Tibial artery (tissue), 4 donors: ENCODE data around the gene RBMX.

Experiments
- DNase-seq, 2 donors: peaks; one replicate each; pipeline ENCODE4 v3.0.0-alpha.2; 2019
- H3K27ac ChIP-seq, 2 donors: fragments of 200-600 bp; sonication (generic) in 1 of 2; 1 replicate in 1 of 2; 2 replicates in 1 of 2; pipeline ENCODE4 v1.5.1; 2018 to 2019; ENCODE audit warnings: mild to moderate bottlenecking in 1 of 2
- H3K27me3 ChIP-seq, 2 donors: fragments of 200-600 bp; sonication (generic) in 1 of 2; one replicate each; pipeline versions ENCODE4 v1.5.1 to v1.6.0; 2016 to 2019
- H3K36me3 ChIP-seq, 3 donors: fragments of 200-600 bp; sonication (generic) in 2 of 3; one replicate each; pipeline ENCODE4 v1.5.1; 2016 to 2019; ENCODE audit warnings: mild to moderate bottlenecking in 2 of 3
- H3K4me1 ChIP-seq, 4 donors: fragments of 200-600 bp; sonication (generic) in 2 of 4; 1 replicate in 3 of 4; 2 replicates in 1 of 4; pipeline ENCODE4 v1.5.1; 2016 to 2019
- H3K4me3 ChIP-seq, 2 donors: fragments of 200-600 bp; sonication (generic) in 1 of 2; 1 replicate in 1 of 2; 2 replicates in 1 of 2; pipeline ENCODE4 v1.5.1; 2018 to 2019; ENCODE audit warnings: mild to moderate bottlenecking in 2 of 2
- H3K9me3 ChIP-seq, 3 donors: fragments of 200-600 bp; sonication (generic) in 1 of 3; one replicate each; pipeline ENCODE4 v1.5.1; 2016 to 2019
- intact Hi-C: fragments of 100-400 bp; cut with DNase I; formaldehyde crosslinking; loops from one replicate; pipeline ENCODE4 v1.15.0; 2023; ENCODE audit warnings: low total_unique reads
- TF ChIP-seq, protein P1 (sequence below), 2 experiments: fragments of 200-600 bp in 1 of 2; fragments of 450-650 bp in 1 of 2; IDR thresholded peaks; one replicate each; pipeline ENCODE4 v1.5.1; 2017 to 2019; ENCODE audit warnings: antibody characterized with exemption in 2 of 2, mild to moderate bottlenecking in 1 of 2, moderate library complexity in 1 of 2

The RBMX gene

GRCh38 chrX:136847874-136848273 lies 32.7 kb downstream of the RBMX start:
- Histone ChIP-seq H3K4me1 (no peaks in the 10 kb centered on the region), H3K27me3 (no peaks in the 10 kb centered on the region), H3K36me3 (peaks cover 21 to 32% (median 25%) of the 10 kb centered on the region in 3 donors), H3K9me3 (peaks cover 0 to 3% (median 0%) of the 10 kb centered on the region in 3 donors), H3K27ac (no peak overlapping the region), H3K4me3 (no peak overlapping the region)
- intact Hi-C loops: no loop called here
- TF ChIP-seq, protein P1, sequence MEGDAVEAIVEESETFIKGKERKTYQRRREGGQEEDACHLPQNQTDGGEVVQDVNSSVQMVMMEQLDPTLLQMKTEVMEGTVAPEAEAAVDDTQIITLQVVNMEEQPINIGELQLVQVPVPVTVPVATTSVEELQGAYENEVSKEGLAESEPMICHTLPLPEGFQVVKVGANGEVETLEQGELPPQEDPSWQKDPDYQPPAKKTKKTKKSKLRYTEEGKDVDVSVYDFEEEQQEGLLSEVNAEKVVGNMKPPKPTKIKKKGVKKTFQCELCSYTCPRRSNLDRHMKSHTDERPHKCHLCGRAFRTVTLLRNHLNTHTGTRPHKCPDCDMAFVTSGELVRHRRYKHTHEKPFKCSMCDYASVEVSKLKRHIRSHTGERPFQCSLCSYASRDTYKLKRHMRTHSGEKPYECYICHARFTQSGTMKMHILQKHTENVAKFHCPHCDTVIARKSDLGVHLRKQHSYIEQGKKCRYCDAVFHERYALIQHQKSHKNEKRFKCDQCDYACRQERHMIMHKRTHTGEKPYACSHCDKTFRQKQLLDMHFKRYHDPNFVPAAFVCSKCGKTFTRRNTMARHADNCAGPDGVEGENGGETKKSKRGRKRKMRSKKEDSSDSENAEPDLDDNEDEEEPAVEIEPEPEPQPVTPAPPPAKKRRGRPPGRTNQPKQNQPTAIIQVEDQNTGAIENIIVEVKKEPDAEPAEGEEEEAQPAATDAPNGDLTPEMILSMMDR (IDR thresholded peaks at IDR 0.05): no peak
- no peak for DNase-seq

GRCh38 chrX:136839196-136839595 lies 41.3 kb downstream of the RBMX start:
- peaks cover 0 to 10% (median 0%) of the 10 kb centered on the region in 3 donors for H3K36me3 ChIP-seq
- no peak overlapping the region for H3K27ac ChIP-seq
- no peaks in the 10 kb centered on the region for H3K9me3 ChIP-seq
- TF ChIP-seq, protein P1 (IDR thresholded peaks at IDR 0.05): no peak
- no peak for DNase-seq
- H3K4me1 ChIP-seq: no peaks in the 10 kb centered on the region
- intact Hi-C loops: no loop called here
- no peak overlapping the region for H3K4me3 ChIP-seq
- H3K27me3 ChIP-seq: no peaks in the 10 kb centered on the region

DNA sequence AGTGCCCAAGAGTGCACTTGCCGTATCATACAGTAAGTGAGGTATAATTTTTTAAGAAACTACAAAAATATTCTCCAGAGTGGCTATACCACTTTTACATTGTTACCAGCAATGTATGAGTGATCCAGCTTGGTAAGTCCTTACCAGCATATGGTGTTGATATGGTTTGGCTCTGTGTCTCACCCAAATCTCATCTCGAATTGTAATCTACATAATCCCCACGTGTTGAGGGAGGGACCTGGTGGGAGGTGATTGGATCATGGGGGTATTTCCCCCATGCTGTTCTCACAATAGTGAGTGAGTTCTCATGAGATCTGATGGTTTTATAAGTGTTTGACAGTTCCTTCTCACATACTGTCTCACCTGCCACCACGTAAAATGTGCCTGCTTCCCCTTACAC lies 44.8 kb downstream of the RBMX start:
- Histone ChIP-seq H3K4me1 (no peaks in the 10 kb centered on the region), H3K36me3 (no peaks in the 10 kb centered on the region), H3K9me3 (no peaks in the 10 kb centered on the region), H3K27ac (no peak overlapping the region), H3K27me3 (no peaks in the 10 kb centered on the region), H3K4me3 (no peak overlapping the region)
- TF ChIP-seq, protein P1 (IDR thresholded peaks at IDR 0.05): no peak
- DNase-seq: no peak
- intact Hi-C loops: no loop called here

DNA sequence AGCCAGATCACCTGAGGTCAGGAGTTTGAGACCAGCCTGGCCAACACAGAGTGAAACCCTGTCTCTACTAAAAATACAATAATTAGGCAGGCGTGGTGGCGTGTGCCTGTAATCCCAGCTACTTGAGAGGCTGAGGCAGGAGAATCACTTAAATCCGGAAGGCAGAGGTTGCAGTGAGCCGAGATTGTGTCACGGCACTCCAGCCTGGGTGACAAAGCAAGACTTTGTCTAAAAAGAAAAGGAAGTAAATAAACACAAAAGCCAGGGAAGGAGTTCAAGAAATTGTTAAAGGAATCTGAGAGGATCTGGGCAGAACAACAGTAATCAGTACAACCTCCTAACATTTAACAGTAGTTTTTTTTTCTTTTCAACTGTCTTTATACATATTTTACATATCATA lies 51.1 kb downstream of the RBMX start:
- Histone ChIP-seq H3K27ac (no peak overlapping the region), H3K36me3 (peaks cover 0 to 5% (median 0%) of the 10 kb centered on the region in 3 donors), H3K9me3 (no peaks in the 10 kb centered on the region), H3K4me3 (no peak overlapping the region), H3K4me1 (no peaks in the 10 kb centered on the region), H3K27me3 (no peaks in the 10 kb centered on the region)
- TF ChIP-seq, protein P1 (IDR thresholded peaks at IDR 0.05): no peak
- intact Hi-C loops: no loop called here
- no peak for DNase-seq

DNA sequence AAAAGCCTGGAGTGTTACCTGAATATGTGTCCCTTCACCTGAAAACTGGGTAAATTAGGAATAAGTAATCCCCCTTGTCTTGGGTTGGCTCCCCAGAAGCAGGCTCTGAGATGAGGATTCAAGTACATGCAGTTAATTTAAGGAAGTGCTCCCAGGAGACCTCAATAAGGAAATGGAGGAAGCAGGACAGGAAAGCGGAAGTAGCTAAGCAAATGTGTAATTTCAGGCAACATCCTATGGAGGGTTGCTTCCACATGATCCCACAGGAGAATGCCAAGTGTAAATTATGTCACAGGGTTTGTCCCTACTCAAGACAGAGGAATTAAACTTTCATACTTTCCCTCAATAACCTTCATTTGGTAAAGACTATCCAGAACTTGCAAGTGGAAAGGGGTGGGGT lies 51.7 kb downstream of the RBMX start:
- no peaks in the 10 kb centered on the region for H3K27me3 ChIP-seq
- intact Hi-C loops: no loop called here
- H3K4me3 ChIP-seq: no peak overlapping the region
- no peak for DNase-seq
- TF ChIP-seq, protein P1 (IDR thresholded peaks at IDR 0.05): no peak
- peaks cover 0 to 5% (median 0%) of the 10 kb centered on the region in 3 donors for H3K36me3 ChIP-seq
- H3K9me3 ChIP-seq: no peaks in the 10 kb centered on the region
- H3K27ac ChIP-seq: no peak overlapping the region
- no peaks in the 10 kb centered on the region for H3K4me1 ChIP-seq

- DNase-seq: no peak
- intact Hi-C loops: no loop called here
- TF ChIP-seq, protein P1 (IDR thresholded peaks at IDR 0.05): no peak
- H3K36me3 ChIP-seq: peaks cover 0 to 5% (median 0%) of the 10 kb centered on the region in 3 donors
- H3K4me3 ChIP-seq: no peak overlapping the region
- H3K4me1 ChIP-seq: no peaks in the 10 kb centered on the region
- no peaks in the 10 kb centered on the region for H3K9me3 ChIP-seq
- no peak overlapping the region for H3K27ac ChIP-seq
- no peaks in the 10 kb centered on the region for H3K27me3 ChIP-seq
These were observed 53.5 kb downstream of the RBMX start for GRCh38 chrX:136827026-136827425.
